Measurements from ENCODE around the gene SMYD3. TPM values are rescaled to one million over a fixed set of nuclear protein-coding genes. Genes with fewer than 3 reads are reported as not detected.

The SMYD3 gene
- total RNA-seq, 2 donors from 2014 or later = 8.8 to 19.0 TPM

- no peaks in the 10 kb centered on the region for H3K27me3 ChIP-seq (replicated peaks; ENCODE audit: insufficient read depth)
- no peak overlapping the region for H3K4me3 ChIP-seq
- DNase-seq (ENCODE audit: low spot score) (no peak), ATAC-seq (ENCODE audit: insufficient number of reproducible peaks, low FRiP score, low read depth) (no peak)
- TF ChIP-seq CTCF (IDR thresholded peaks at IDR 0.05) = no peak
- peaks cover 7 to 9% of the 10 kb centered on the region in 2 donors for H3K4me1 ChIP-seq (ENCODE audit: control insufficient read depth in 1 of 2, low read depth in 2 of 2)
- H3K36me3 ChIP-seq = no peaks in the 10 kb centered on the region
- no peak overlapping the region for H3K27ac ChIP-seq
- H3K9me3 ChIP-seq = no peaks in the 10 kb centered on the region
These were observed 346.2 kb downstream of the SMYD3 start for GRCh38 chr1:246160905-246161304.

GRCh38 chr1:246160374-246160773 is 346.7 kb downstream of the SMYD3 start:
- Histone ChIP-seq H3K36me3 (no peaks in the 10 kb centered on the region), H3K27me3 (replicated peaks; ENCODE audit: insufficient read depth) (no peaks in the 10 kb centered on the region), H3K27ac (no peak overlapping the region), H3K9me3 (no peaks in the 10 kb centered on the region), H3K4me3 (no peak overlapping the region), H3K4me1 (ENCODE audit: control insufficient read depth in 1 of 2, low read depth in 2 of 2) (peaks cover 7 to 10% of the 10 kb centered on the region in 2 donors)
- DNase-seq (ENCODE audit: low spot score) = no peak
- TF ChIP-seq CTCF (IDR thresholded peaks at IDR 0.05) = no peak
- ATAC-seq (ENCODE audit: insufficient number of reproducible peaks, low FRiP score, low read depth) = no peak

GRCh38 chr1:246159279-246160227 is 347.5 kb downstream of the SMYD3 start:
- ATAC-seq (ENCODE audit: insufficient number of reproducible peaks, low FRiP score, low read depth) = no peak
- Histone ChIP-seq H3K9me3 (no peaks in the 10 kb centered on the region), H3K4me3 (no peak overlapping the region), H3K36me3 (no peaks in the 10 kb centered on the region), H3K4me1 (ENCODE audit: control insufficient read depth in 1 of 2, low read depth in 2 of 2) (peaks cover 7 to 10% of the 10 kb centered on the region in 2 donors), H3K27me3 (replicated peaks; ENCODE audit: insufficient read depth) (no peaks in the 10 kb centered on the region), H3K27ac (no peak overlapping the region)
- TF ChIP-seq CTCF (IDR thresholded peaks at IDR 0.05) = no peak
- no peak for DNase-seq (ENCODE audit: low spot score)

GRCh38 chr1:246158131-246158530 is 348.9 kb downstream of the SMYD3 start:
- Histone ChIP-seq H3K27ac (no peak overlapping the region), H3K36me3 (no peaks in the 10 kb centered on the region), H3K4me3 (no peak overlapping the region), H3K4me1 (ENCODE audit: control insufficient read depth in 1 of 2, low read depth in 2 of 2) (peaks cover 7 to 10% of the 10 kb centered on the region in 2 donors), H3K9me3 (no peaks in the 10 kb centered on the region), H3K27me3 (replicated peaks; ENCODE audit: insufficient read depth) (no peaks in the 10 kb centered on the region)
- DNase-seq (ENCODE audit: low spot score) = no peak
- no peak for ATAC-seq (ENCODE audit: insufficient number of reproducible peaks, low FRiP score, low read depth)
- TF ChIP-seq CTCF (IDR thresholded peaks at IDR 0.05) = no peak

- no peak for TF ChIP-seq CTCF (IDR thresholded peaks at IDR 0.05)
- no peak for DNase-seq (ENCODE audit: low spot score)
- ATAC-seq (ENCODE audit: insufficient number of reproducible peaks, low FRiP score, low read depth) = no peak
- Histone ChIP-seq H3K4me1 (ENCODE audit: control insufficient read depth in 1 of 2, low read depth in 2 of 2) (peaks cover 7 to 10% of the 10 kb centered on the region in 2 donors), H3K9me3 (no peaks in the 10 kb centered on the region), H3K27ac (no peak overlapping the region), H3K36me3 (no peaks in the 10 kb centered on the region), H3K27me3 (replicated peaks; ENCODE audit: insufficient read depth) (no peaks in the 10 kb centered on the region), H3K4me3 (no peak overlapping the region)
These were observed 349.6 kb downstream of the SMYD3 start for GRCh38 chr1:246157516-246157915.
